Activated CD8-positive, alpha-beta T cell treated with anti-CD3 and anti-CD28 coated beads for 36 hours (primary cell): ENCODE measurements around the gene COL4A1. TPM values are rescaled to one million over a fixed set of nuclear protein-coding genes. Genes with fewer than 3 reads are reported as not detected.

Experiments used
- ATAC-seq: fragments of 200-7000 bp; cut with Tn5 transposase; one replicate; pipeline ENCODE4 v1.10.0; 2021; ENCODE audit warnings: mild to moderate bottlenecking, moderate library complexity
- CTCF ChIA-PET: fragments of 350-600 bp; sonication (Branson Sonifier 250); formaldehyde crosslinking; loops from one replicate; lab custom pipeline; 2021; ENCODE audit warnings: antibody characterized with exemption; lab: Charles Lee
- POLR2A ChIA-PET: fragments of 350-600 bp; sonication (Branson Sonifier 250); formaldehyde crosslinking; loops from one replicate; lab custom pipeline; 2021; ENCODE audit warnings: antibody characterized with exemption; lab: Charles Lee
- DNase-seq: peaks from one replicate; pipeline ENCODE4 v3.0.0-alpha.2; 2020
- H3K27ac Mint-ChIP-seq: one replicate; pipeline ENCODE4 v1.8.0; 2021; ENCODE audit warnings: mild to moderate bottlenecking, mixed read lengths
- H3K27me3 Mint-ChIP-seq: one replicate; pipeline ENCODE4 v1.8.0; 2021; ENCODE audit warnings: mixed read lengths
- H3K36me3 Mint-ChIP-seq: one replicate; pipeline ENCODE4 v1.8.0; 2021; ENCODE audit warnings: low read depth, mixed read lengths
- H3K4me1 Mint-ChIP-seq: one replicate; pipeline ENCODE4 v1.8.0; 2021; ENCODE audit warnings: low read depth, mixed read lengths
- H3K4me3 Mint-ChIP-seq: one replicate; pipeline ENCODE4 v1.8.0; 2021; ENCODE audit warnings: mild to moderate bottlenecking, moderate library complexity, mixed read lengths
- H3K9me3 Mint-ChIP-seq: one replicate; pipeline ENCODE4 v1.8.0; 2021; ENCODE audit warnings: mixed read lengths
- CTCF ChIP-seq: fragments of 200-600 bp; IDR thresholded peaks from one replicate; pipeline ENCODE4 v1.8.0; 2022; ENCODE audit warnings: antibody characterized with exemption, mild to moderate bottlenecking
- intact Hi-C: fragments of 100-400 bp; cut with micrococcal nuclease; formaldehyde crosslinking; loops from one replicate; pipeline ENCODE4 v1.10.0; 2022
- total RNA-seq, 2 experiments: library from RNA; stranded (reverse); gene quantifications; one replicate each; pipeline ENCODE4 v1.2.3, GENCODE V29; 2021

The COL4A1 gene
- total RNA-seq, 2 experiments from 2014 or later: not detected

- ATAC-seq: no peak
- H3K4me3 Mint-ChIP-seq: no peak overlapping the region
- intact Hi-C loops: no loop called here
- no peaks in the 10 kb centered on the region for H3K36me3 Mint-ChIP-seq
- DNase-seq: no peak
- ChIA-PET CTCF (no interaction called here), POLR2A (no interaction called here)
- no peak for TF ChIP-seq CTCF
- H3K27me3 Mint-ChIP-seq: peaks cover 4% of the 10 kb centered on the region
- peaks cover 5% of the 10 kb centered on the region for H3K4me1 Mint-ChIP-seq
- no peak overlapping the region for H3K27ac Mint-ChIP-seq
- H3K9me3 Mint-ChIP-seq: no peaks in the 10 kb centered on the region
These were observed 30.4 kb downstream of the COL4A1 start for GRCh38 chr13:110276553-110276950.

GRCh38 chr13:110275931-110276552, 30.9 kb downstream of the COL4A1 start:
- TF ChIP-seq CTCF: no peak
- POLR2A ChIA-PET: no interaction called here
- H3K4me1 Mint-ChIP-seq: peaks cover 5% of the 10 kb centered on the region
- CTCF ChIA-PET: no interaction called here
- no peak for DNase-seq
- ATAC-seq: no peak
- H3K4me3 Mint-ChIP-seq: no peak overlapping the region
- no peak overlapping the region for H3K27ac Mint-ChIP-seq
- no peaks in the 10 kb centered on the region for H3K36me3 Mint-ChIP-seq
- intact Hi-C loops: no loop called here
- H3K27me3 Mint-ChIP-seq: peaks cover 5% of the 10 kb centered on the region
- no peaks in the 10 kb centered on the region for H3K9me3 Mint-ChIP-seq

- intact Hi-C loops: no loop called here
- Mint-ChIP-seq H3K27me3 (peaks cover 7% of the 10 kb centered on the region), H3K9me3 (no peaks in the 10 kb centered on the region), H3K4me1 (no peaks in the 10 kb centered on the region), H3K4me3 (no peak overlapping the region), H3K27ac (no peak overlapping the region), H3K36me3 (no peaks in the 10 kb centered on the region)
- no peak for TF ChIP-seq CTCF
- ChIA-PET CTCF (no interaction called here), POLR2A (no interaction called here)
- no peak for DNase-seq
- no peak for ATAC-seq
These were observed 32.3 kb downstream of the COL4A1 start for GRCh38 chr13:110274687-110275086.

- DNase-seq (no peak), ATAC-seq (no peak)
- H3K36me3 Mint-ChIP-seq: no peaks in the 10 kb centered on the region
- no peaks in the 10 kb centered on the region for H3K9me3 Mint-ChIP-seq
- H3K4me3 Mint-ChIP-seq: no peak overlapping the region
- ChIA-PET CTCF (no interaction called here), POLR2A (no interaction called here)
- no peak for TF ChIP-seq CTCF
- H3K4me1 Mint-ChIP-seq: no peaks in the 10 kb centered on the region
- H3K27ac Mint-ChIP-seq: no peak overlapping the region
- peaks cover 6% of the 10 kb centered on the region for H3K27me3 Mint-ChIP-seq
- intact Hi-C loops: no loop called here
These were observed 33.7 kb downstream of the COL4A1 start for GRCh38 chr13:110273254-110273653.

- ChIA-PET CTCF (no interaction called here), POLR2A (no interaction called here)
- Mint-ChIP-seq H3K9me3 (no peaks in the 10 kb centered on the region), H3K27me3 (peaks cover 6% of the 10 kb centered on the region), H3K36me3 (no peaks in the 10 kb centered on the region), H3K4me1 (no peaks in the 10 kb centered on the region), H3K27ac (no peak overlapping the region), H3K4me3 (no peak overlapping the region)
- no peak for TF ChIP-seq CTCF
- intact Hi-C loops: no loop called here
- no peak for DNase-seq
- no peak for ATAC-seq
These were observed 34.3 kb downstream of the COL4A1 start for GRCh38 chr13:110272651-110273050.
